ENCODE measurements around the gene FASLG.
"Not testable (repeated sequence)": the region's sequence is repeated elsewhere in the genome, so short reads cannot be mapped to it uniquely, and the experiment has no call there.

Gene FASLG

DNA sequence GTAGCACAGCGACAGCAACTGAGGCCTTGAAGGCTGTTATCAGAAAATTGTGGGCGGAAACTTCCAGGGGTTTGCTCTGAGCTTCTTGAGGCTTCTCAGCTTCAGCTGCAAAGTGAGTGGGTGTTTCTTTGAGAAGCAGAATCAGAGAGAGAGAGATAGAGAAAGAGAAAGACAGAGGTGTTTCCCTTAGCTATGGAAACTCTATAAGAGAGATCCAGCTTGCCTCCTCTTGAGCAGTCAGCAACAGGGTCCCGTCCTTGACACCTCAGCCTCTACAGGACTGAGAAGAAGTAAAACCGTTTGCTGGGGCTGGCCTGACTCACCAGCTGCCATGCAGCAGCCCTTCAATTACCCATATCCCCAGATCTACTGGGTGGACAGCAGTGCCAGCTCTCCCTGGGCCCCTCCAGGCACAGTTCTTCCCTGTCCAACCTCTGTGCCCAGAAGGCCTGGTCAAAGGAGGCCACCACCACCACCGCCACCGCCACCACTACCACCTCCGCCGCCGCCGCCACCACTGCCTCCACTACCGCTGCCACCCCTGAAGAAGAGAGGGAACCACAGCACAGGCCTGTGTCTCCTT is at the start of gene FASLG:
FASLG (plus strand) TSS at position 233 of the 583 bp plus-strand sequence; CDS start at position 332, 99 bp downstream.
- no peak for DNase-seq

GRCh38 chr1:172609528-172609927 is 49.4 kb upstream of the FASLG start:
- no peak for DNase-seq

GRCh38 chr1:172612478-172612877 is 46.4 kb upstream of the FASLG start:
- no peak for DNase-seq

DNA sequence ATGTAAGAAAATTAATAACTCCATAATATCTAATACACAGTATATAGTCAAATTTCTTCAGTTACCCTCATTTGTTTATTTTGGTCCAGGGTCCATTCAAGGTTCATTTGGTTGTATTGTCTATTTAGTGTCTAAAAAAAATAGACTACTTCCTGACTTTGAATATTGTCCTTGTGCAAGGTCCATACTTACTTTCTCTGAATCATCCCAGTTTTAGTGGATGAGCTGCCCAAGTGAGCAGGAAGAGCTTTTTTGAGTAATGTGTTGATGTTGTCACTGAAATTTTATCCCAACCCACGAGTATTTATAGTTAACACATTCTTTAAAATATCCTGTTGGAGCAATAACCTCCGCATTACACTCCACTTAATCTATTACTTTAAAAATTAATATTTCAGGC is 45.6 kb upstream of the FASLG start:
- no peak for DNase-seq

DNA sequence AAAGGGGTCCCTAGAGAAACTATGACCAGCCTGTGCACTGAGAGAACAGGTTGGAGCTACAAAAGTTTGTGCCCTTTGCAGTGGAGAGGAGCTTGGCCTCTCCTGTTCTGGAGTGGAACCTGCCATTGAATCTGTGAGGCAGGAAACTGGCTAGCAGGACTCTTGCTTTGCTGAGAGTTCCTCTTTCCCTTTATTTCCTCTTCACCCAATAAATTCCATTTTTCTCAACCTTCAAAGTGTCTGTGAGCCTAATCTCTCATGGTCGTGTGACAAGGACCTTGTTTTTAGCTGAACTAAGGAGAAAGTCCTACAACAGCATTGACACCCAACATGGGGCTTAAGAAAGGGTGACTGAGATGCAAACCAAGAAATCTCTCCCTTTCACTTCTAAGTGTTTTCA is 42.7 kb upstream of the FASLG start:
- DNase-seq, result no peak

GRCh38 chr1:172616636-172617035 is 42.3 kb upstream of the FASLG start:
- no peak for DNase-seq

DNA sequence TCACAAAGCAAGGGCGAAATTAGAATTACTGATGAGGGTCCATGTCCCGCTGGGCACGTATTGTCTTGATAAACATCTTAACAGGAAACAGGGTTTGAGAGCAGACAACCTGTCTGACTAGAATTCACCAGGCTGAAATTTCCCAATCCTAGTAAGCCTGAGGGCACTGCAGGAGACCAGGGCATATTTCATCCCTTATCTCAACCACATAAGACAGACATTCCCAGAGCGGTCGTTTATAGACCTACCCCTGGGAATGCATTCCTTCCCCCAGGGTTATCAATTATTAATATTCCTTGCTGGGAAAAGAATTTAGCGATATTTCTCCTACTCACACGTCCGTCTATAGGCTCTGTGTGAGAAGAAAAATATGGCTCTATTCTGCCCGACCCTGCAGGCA is 38.3 kb upstream of the FASLG start:
- not testable (repeated sequence) for DNase-seq

- DNase-seq, result no peak
Observed at GRCh38 chr1:172622541-172622940, 36.4 kb upstream of the FASLG start.

DNA sequence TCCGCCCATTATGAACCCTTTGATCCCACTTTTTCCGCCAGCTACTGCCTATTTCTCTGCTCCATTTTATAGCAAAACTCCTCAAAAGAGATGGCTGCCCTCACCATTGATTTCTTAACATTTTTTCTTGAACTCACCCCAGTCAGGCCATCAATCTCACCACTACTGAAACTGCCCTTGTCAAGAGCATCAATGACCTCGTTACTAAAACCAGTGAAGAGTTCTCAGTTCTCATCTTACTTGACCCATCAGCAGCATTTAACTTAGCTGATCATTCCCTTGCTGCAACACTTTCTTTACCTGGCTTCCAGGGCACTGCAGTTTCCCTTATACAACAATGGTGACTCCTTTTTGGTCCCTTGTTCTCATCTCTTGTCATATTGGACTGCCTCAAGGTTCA is 35.2 kb upstream of the FASLG start:
- no peak for DNase-seq

- DNase-seq, result no peak
Observed at GRCh38 chr1:172626845-172627244, 32.1 kb upstream of the FASLG start.

- DNase-seq, result no peak
Observed at GRCh38 chr1:172627702-172628101, 31.2 kb upstream of the FASLG start.

DNA sequence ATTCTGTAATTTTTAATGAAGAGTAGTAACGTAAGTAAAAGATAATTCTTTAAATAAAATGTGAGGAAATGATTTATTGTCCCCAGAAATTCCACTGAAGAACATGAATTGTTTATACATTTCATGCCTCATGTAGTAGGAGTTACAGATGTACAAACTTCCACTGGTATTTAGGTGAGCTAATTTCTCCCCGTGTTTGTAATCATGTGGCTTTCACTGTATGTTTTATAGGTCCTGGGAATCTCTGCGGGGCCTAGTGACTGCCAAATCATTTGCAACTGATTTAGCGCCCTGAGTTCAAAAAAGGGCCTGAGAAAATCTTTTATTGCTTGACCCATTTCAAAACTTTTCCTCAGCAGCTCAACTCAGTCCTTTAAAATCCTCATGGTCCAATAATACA is 30.5 kb upstream of the FASLG start:
- DNase-seq, result no peak

- DNase-seq, result no peak
Observed at GRCh38 chr1:172629170-172629569, 29.7 kb upstream of the FASLG start.

GRCh38 chr1:172629638-172630037 is 29.3 kb upstream of the FASLG start:
- DNase-seq, result no peak

DNA sequence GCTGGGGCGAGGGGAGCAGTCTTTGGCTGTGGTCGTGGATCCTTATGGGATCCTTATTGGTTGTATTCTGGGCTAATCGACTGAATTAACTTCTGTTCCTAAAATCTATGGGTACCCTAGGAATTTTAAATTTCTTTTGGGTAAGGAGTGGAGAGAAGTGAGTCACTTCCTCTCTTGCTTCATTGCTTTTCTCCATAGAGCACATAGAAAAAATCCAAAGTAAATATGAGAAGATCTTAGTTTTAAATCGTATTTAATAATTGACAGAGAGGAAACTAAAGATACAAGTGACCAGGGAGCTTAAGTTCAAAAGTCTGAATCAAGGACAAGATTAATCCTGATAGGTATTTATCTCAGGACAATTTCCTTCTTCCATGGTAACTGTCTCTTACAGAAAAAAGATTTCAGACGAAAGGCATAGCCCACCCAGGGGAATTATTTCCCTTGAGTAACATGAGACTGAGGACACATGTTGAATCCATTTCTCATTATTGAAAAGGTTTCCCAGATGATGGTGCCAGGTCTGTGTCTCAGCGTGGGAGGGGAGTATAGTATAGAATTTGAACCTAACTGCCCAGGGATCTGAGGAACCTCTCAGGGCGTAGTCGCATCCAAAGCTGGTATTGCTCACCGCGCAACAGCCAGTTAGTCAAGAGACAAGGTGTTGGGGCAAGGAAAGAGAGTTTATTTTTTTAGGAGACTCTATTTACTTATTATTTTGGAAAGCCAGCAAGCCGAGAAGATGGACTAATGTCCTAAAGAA is 28.7 kb upstream of the FASLG start:
- no peak for DNase-seq

DNA sequence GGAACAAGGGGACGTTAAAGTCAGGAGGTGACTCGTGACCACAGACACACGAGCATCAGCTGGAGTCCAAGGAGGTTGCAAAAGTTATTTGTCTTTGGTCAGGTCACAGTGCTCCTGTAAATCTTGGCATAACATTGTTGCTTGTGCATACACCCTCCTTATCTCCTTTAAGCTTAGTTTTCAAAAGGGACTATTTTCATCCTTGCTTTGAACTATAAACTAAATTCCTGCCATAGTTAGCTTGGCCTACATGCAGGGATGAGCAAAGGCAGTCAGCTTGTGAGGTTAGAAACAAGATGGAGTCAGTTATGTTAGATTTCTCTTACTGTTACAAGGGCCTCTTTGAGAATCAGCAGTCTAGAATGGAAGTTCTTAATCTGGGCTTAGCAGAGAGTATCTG is 28.0 kb upstream of the FASLG start:
- DNase-seq, result no peak

DNA sequence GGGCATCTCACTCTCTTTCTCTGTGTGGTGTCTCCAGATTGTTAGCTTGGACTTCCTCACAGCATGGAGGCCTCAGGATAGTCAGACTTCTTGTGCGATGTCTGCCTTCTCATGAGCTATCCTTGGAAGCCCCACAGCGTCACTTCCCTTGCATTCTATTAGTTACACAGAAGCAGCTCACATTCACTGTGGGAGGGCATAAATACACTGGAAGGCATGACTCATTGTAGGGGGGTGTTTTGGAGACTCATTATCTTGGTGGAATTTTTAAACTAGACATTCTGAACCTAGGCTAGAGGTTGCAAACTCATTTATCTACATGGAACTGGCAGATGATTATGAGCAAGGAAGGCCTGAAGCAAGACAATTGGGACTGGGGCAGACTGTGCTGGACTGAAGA is 21.4 kb upstream of the FASLG start:
- no peak for DNase-seq

GRCh38 chr1:172638249-172638648 is 20.7 kb upstream of the FASLG start:
- no peak for DNase-seq

DNA sequence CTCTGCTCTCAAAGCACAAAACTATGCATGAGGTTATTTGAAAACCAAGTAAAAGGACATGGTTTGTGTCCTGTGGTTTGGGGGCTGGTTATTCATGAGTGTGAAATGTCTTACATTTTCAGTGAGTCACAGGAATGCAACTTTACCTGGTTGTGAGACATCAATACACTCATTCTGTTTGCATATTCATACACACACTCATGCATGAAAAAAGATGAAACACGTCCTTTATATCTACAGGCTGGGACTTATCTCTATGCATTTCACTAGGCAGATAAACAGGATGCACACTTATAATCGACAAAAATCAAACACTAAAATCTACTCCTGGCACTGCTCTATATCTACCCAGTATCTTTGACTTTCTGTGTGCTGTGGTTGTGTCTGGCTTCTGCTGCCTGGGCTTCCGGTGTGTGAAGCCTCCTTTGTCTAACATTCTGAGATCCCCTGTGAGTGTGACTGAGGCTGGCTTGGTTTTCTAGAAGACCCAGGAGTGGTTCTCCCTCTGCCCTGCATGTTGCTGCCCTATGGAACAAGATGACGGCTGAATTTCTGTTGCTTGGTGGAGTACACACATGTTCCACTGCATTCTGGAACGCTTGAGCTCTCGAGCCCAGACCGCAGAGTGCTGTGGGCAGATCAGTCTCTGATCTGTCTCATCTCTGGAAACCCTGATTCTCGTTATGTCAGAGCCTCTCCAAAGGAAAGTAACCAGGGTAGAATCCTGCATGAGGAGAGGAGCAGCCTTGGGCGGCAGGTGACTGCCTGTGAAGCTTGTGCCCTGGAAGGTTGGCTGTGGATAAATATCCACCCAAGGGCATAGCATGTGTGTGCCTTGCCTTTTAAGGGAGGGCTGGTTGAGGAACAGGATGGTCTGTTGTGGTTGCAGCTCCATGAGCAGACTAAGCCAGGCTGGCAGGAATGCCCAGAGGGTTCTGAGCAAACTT is 19.7 kb upstream of the FASLG start:
- DNase-seq, result no peak

DNA sequence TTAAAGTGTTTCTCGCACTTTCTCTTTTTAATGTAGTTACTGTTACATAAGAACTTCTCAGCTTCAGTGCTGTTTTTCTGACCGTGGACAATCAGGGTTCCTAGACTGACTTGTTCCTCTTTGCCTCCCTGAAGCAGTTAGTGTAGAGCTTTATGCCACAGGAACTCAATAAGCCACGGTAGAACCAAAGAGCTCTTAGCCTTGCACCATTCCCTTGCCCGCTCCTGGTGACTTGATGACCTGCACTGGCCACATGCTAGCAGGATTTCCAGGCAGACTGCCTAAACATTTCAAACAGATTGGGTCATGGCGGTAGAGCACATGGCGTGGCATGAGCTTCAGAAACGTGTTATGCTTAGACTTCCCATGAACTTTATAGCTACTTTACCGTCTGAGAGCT is 18.8 kb upstream of the FASLG start:
- no peak for DNase-seq

DNA sequence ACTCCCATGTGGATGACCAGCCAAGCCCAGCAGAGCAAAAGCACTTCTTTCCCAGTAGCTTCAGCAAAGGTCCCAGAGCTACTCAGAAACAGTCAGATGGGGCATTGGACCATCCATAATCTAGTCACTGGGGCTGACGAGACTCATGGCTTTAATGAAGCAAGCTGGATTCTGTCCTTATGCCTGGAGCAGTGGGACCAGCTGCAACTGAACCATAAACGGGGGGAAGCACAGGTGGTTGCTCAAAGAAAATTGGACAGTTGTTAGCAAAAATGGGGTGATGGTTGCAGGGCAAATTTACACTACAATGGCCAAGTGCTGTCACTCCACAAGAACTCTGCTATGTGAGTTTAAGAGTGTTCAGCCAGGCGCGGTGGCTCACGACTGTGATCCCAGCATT is 17.4 kb upstream of the FASLG start:
- DNase-seq, result no peak

DNA sequence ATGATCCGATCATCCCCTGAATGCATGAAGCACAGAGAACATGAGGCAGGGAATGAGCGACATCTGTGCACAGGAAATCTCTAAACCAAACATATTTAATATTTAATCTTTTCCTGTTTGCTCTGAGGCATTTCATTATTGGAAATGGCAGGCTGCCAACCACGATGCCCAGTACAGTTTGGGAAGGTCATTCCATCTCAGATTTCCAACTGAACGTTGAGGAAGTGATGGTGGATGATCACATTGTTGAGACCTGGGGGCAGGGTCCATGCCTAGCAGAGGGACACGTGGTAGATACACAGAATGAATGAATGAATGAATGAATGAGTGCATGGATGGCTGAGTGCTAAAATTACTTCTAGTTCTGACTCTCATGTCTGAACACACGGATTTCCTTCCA is 15.9 kb upstream of the FASLG start:
- DNase-seq, result no peak

DNA sequence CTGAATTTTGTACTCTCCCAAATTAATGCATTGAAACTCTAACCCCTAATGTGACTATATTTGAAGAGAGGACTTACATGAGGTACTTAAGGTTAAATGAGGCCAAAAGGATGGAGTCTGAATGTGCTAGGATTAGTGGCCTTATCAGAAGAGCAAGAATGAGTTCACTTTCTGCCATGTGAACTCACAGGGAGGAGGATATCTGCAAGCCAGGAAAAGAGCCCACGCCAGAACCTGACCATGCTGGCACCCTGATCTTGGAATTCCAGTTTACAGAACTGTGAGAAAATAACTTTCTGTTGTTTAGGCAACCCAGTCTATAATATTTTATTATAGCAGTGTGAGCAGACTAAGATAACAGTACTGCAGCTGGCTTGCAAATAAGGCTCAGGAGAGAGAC is 12.2 kb upstream of the FASLG start:
- no peak for DNase-seq

DNA sequence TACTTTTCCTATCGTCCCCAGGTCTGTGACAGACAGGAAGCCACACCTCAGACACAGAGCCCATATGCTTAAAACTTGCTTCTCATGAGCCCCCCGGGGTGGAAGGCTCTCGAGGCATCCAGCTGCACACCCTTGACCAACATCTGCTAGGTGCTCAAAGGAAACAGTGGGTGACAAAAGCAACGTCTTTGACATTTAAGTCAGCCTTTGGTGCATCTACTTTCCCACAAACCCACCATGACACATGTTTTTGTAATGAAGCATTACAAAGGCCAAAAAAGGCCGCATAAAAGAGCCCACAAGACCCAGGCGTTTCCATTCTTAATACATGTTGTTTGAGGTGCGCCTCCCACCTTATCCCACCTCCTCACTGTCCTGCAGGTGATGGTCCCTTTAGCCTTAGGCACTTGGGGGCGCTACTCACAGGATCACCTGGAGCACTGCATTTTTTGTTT is 11.8 kb upstream of the FASLG start:
- no peak for DNase-seq
